SU-DHL-6 (cell line): ENCODE data around the gene ADAMTS17.
"Not testable (repeated sequence)": the region's sequence is repeated elsewhere in the genome, so short reads cannot be mapped to it uniquely, and the experiment has no call there.

Experiments used
- H2AFZ ChIP-seq: fragments of 200-600 bp; sonication (generic); 2 replicates; pipeline ENCODE4 v1.6.1; 2014; ENCODE audit warnings: low read depth, mild to moderate bottlenecking, moderate library complexity, mixed read lengths, antibody characterized with exemption, low read length; ENCODE audit not compliant: severe bottlenecking
- H3F3A ChIP-seq: fragments of 200-600 bp; shearing (Covaris generic); 2 replicates; pipeline ENCODE4 v1.6.0; 2016; ENCODE audit warnings: antibody characterized with exemption, mild to moderate bottlenecking; ENCODE audit not compliant: insufficient read depth
- H3K27ac ChIP-seq: fragments of 200-600 bp; sonication (generic); 2 replicates; pipeline ENCODE4 v1.5.1; 2016; ENCODE audit warnings: low read depth, mild to moderate bottlenecking, low read length, moderate library complexity, mixed read lengths
- H3K27me3 ChIP-seq: fragments of 200-600 bp; sonication (generic), shearing (Covaris generic); 2 replicates; pipeline ENCODE4 v1.6.0; 2014; ENCODE audit warnings: mild to moderate bottlenecking, low read length
- H3K36me3 ChIP-seq: fragments of 200-600 bp; sonication (generic); 2 replicates; pipeline ENCODE4 v1.6.1; 2014; ENCODE audit warnings: mild to moderate bottlenecking, low read length, mixed read lengths
- H3K4me2 ChIP-seq: fragments of 300-600, 200-600 bp; shearing (Covaris generic), sonication (generic); 2 replicates; pipeline ENCODE4 v1.6.0; 2014; ENCODE audit warnings: low read length, low read depth, mild to moderate bottlenecking; ENCODE audit not compliant: poor library complexity, severe bottlenecking
- H3K4me3 ChIP-seq: fragments of 200-600 bp; sonication (generic); 2 replicates; pipeline ENCODE4 v1.5.1; 2014; ENCODE audit warnings: antibody characterized with exemption, low read length, mild to moderate bottlenecking, mixed read lengths; ENCODE audit not compliant: insufficient read depth, poor library complexity, severe bottlenecking
- H3K79me2 ChIP-seq: fragments of 200-600 bp; sonication (generic); 2 replicates; pipeline ENCODE4 v1.6.1; 2014; ENCODE audit warnings: mild to moderate bottlenecking, low read length, moderate library complexity; ENCODE audit not compliant: insufficient read depth
- H3K9ac ChIP-seq: fragments of 200-600 bp; sonication (generic); 2 replicates; pipeline ENCODE4 v1.7.0; 2014; ENCODE audit warnings: mild to moderate bottlenecking, low read length
- H3K9me2 ChIP-seq: fragments of 200-600 bp; sonication (generic); replicated peaks from 2 replicates; pipeline ENCODE4 v1.6.1; 2014; ENCODE audit warnings: low read length; ENCODE audit not compliant: insufficient read depth
- H3K9me3 ChIP-seq: fragments of 200-600 bp; sonication (generic); 2 replicates; pipeline ENCODE4 v1.6.1; 2014; ENCODE audit warnings: low read length, mixed read lengths; ENCODE audit not compliant: insufficient read depth
- H4K20me1 ChIP-seq: fragments of 200-600 bp; sonication (generic); 2 replicates; pipeline ENCODE4 v1.6.1; 2014; ENCODE audit warnings: low read depth, mild to moderate bottlenecking, antibody characterized with exemption, low read length, moderate library complexity, mixed read lengths
- CTCF ChIP-seq: fragments of 200-600 bp; sonication (generic); IDR thresholded peaks from one replicate; pipeline ENCODE4 v1.5.1; 2017; ENCODE audit warnings: antibody characterized with exemption, mild to moderate bottlenecking, low read length, moderate library complexity; ENCODE audit not compliant: insufficient read depth, poor library complexity, severe bottlenecking
- EZH2phosphoT487 ChIP-seq: fragments of 200-600 bp; sonication (generic), shearing (Covaris generic); conservative IDR thresholded peaks from 2 replicates; pipeline ENCODE4 v1.6.1; 2018; ENCODE audit warnings: mild to moderate bottlenecking, antibody characterized with exemption, low read length, moderate library complexity, mixed read lengths

The ADAMTS17 gene

GRCh38 chr15:100078511-100079220 lies 263.1 kb downstream of the ADAMTS17 start:
- H3K4me2 ChIP-seq: no peak overlapping the region
- no peaks in the 10 kb centered on the region for H4K20me1 ChIP-seq
- H3K27me3 ChIP-seq: no peaks in the 10 kb centered on the region
- no peaks in the 10 kb centered on the region for H3F3A ChIP-seq
- no peak for TF ChIP-seq EZH2phosphoT487
- no peak for TF ChIP-seq CTCF
- no peaks in the 10 kb centered on the region for H3K36me3 ChIP-seq
- H3K9me3 ChIP-seq: no peaks in the 10 kb centered on the region
- no peaks in the 10 kb centered on the region for H3K79me2 ChIP-seq
- no peak overlapping the region for H3K4me3 ChIP-seq
- H2AFZ ChIP-seq: no peak overlapping the region
- no peak overlapping the region for H3K9ac ChIP-seq
- H3K9me2 ChIP-seq: no peaks in the 10 kb centered on the region
- H3K27ac ChIP-seq: no peak overlapping the region

- Histone ChIP-seq H3K9me2 (no peaks in the 10 kb centered on the region), H3K79me2 (no peaks in the 10 kb centered on the region), H3F3A (no peaks in the 10 kb centered on the region), H4K20me1 (no peaks in the 10 kb centered on the region), H3K4me3 (no peak overlapping the region), H3K9me3 (no peaks in the 10 kb centered on the region), H3K27ac (no peak overlapping the region), H3K27me3 (no peaks in the 10 kb centered on the region), H3K4me2 (no peak overlapping the region), H3K9ac (no peak overlapping the region), H2AFZ (no peak overlapping the region), H3K36me3 (no peaks in the 10 kb centered on the region)
- TF ChIP-seq CTCF (no peak), EZH2phosphoT487 (no peak)
Observed at GRCh38 chr15:100075229-100075628, 266.5 kb downstream of the ADAMTS17 start.

GRCh38 chr15:100073982-100074381 lies 267.8 kb downstream of the ADAMTS17 start:
- Histone ChIP-seq H2AFZ (no peak overlapping the region), H3K9me2 (no peaks in the 10 kb centered on the region)
- TF ChIP-seq EZH2phosphoT487: no peak
- no peak for TF ChIP-seq CTCF

GRCh38 chr15:100066521-100067280 lies 275.1 kb downstream of the ADAMTS17 start:
- not testable (repeated sequence) for H2AFZ ChIP-seq, H3K4me3 ChIP-seq, H3K36me3 ChIP-seq, H3K9me3 ChIP-seq, H3K27ac ChIP-seq, H3F3A ChIP-seq, H3K79me2 ChIP-seq, H3K9me2 ChIP-seq, H3K27me3 ChIP-seq, H3K9ac ChIP-seq, H4K20me1 ChIP-seq, H3K4me2 ChIP-seq

More at GRCh38 chr15:100073982-100074381, 267.8 kb downstream of the ADAMTS17 start:
- H3K9ac ChIP-seq: no peak overlapping the region
- H4K20me1 ChIP-seq: no peaks in the 10 kb centered on the region
- no peaks in the 10 kb centered on the region for H3K79me2 ChIP-seq
- H3F3A ChIP-seq: no peaks in the 10 kb centered on the region
- no peaks in the 10 kb centered on the region for H3K9me3 ChIP-seq
- H3K36me3 ChIP-seq: no peaks in the 10 kb centered on the region
- no peak overlapping the region for H3K27ac ChIP-seq
- H3K27me3 ChIP-seq: no peaks in the 10 kb centered on the region
- H3K4me2 ChIP-seq: no peak overlapping the region
- H3K4me3 ChIP-seq: no peak overlapping the region
